Mucosa of descending colon (tissue), 3 donors: ENCODE data around the gene DPP10. TPM values are rescaled to one million over a fixed set of nuclear protein-coding genes. Genes with fewer than 3 reads are reported as not detected.

Experiments
- ATAC-seq: fragments of 200-7000 bp; cut with Tn5 transposase; one replicate; pipeline ENCODE4 v1.9.1; 2020; ENCODE audit warnings: mild to moderate bottlenecking, moderate library complexity
- DNase-seq, 3 donors: peaks; one replicate each; pipeline ENCODE4 v3.0.0-alpha.2; 2020
- H3K36me3 ChIP-seq: fragments of 200-600 bp; one replicate; pipeline ENCODE4 v1.8.0; 2021; ENCODE audit warnings: low read depth, mild to moderate bottlenecking
- H3K4me1 ChIP-seq: fragments of 200-600 bp; one replicate; pipeline ENCODE4 v1.8.0; 2021; ENCODE audit warnings: low read depth, mild to moderate bottlenecking
- H3K4me3 ChIP-seq: fragments of 200-600 bp; one replicate; pipeline ENCODE4 v1.8.0; 2021; ENCODE audit warnings: mild to moderate bottlenecking
- H3K9me3 ChIP-seq: fragments of 200-600 bp; one replicate; pipeline ENCODE4 v1.8.0; 2021; ENCODE audit warnings: mild to moderate bottlenecking
- intact Hi-C, 2 donors: fragments of 100-400 bp; cut with DNase I in 1 of 2; cut with micrococcal nuclease in 1 of 2; formaldehyde crosslinking; loops; one replicate each; pipeline versions ENCODE4 v1.11.0 to v1.11.1; 2022; cut with DNase I, micrococcal nuclease
- total RNA-seq, 3 donors: library from RNA; stranded (reverse); fragmentation: NEBNext Ultra II Directional in 2 of 3; extraction: Animal tissue kit (Norgen Biotek cat#: 25700) in 2 of 3; gene quantifications; one replicate each; pipeline versions ENCODE4 v1.2.1 to v1.2.4, GENCODE V29; 2021 to 2023
- TF ChIP-seq, protein P1 (sequence below): fragments of 200-600 bp; IDR thresholded peaks from one replicate; pipeline ENCODE4 v1.8.0; 2022; ENCODE audit warnings: antibody characterized with exemption, mild to moderate bottlenecking
- donor health status: DM: no; HTN: no; CAD: no; lungs with moderate emphysema.
- donor health status: DM: no; HTN: no; CAD: no.
- donor health status: DM: no; HTN: yes; CAD: no.

Gene DPP10
- total RNA-seq, 3 donors from 2014 or later = 6.3 to 12.2 (median 6.9) TPM

DNA sequence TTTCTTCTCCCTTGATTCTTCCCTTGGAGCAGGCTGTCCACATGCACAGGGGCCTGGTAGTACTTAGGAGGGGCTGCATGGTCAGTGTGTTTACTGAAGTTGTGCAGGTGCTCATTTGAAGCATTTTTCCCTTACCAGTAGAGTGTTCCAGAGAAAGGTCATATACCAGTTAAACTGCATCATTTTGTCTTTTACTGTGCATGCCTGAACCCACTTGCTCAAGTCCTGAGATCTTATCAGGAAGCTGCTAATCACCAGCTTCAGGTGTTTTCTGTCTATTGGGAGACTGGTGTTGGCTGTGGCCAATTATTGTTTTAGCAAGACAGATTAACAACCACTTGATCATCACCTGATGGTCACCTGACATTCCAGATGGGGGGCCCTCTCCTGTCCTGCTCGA is 676.6 kb downstream of the DPP10 start:
- no peak for DNase-seq
- TF ChIP-seq, protein P1, sequence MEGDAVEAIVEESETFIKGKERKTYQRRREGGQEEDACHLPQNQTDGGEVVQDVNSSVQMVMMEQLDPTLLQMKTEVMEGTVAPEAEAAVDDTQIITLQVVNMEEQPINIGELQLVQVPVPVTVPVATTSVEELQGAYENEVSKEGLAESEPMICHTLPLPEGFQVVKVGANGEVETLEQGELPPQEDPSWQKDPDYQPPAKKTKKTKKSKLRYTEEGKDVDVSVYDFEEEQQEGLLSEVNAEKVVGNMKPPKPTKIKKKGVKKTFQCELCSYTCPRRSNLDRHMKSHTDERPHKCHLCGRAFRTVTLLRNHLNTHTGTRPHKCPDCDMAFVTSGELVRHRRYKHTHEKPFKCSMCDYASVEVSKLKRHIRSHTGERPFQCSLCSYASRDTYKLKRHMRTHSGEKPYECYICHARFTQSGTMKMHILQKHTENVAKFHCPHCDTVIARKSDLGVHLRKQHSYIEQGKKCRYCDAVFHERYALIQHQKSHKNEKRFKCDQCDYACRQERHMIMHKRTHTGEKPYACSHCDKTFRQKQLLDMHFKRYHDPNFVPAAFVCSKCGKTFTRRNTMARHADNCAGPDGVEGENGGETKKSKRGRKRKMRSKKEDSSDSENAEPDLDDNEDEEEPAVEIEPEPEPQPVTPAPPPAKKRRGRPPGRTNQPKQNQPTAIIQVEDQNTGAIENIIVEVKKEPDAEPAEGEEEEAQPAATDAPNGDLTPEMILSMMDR = no peak
- no peak for ATAC-seq
- no peaks in the 10 kb centered on the region for H3K36me3 ChIP-seq
- H3K4me1 ChIP-seq = no peaks in the 10 kb centered on the region
- no peaks in the 10 kb centered on the region for H3K9me3 ChIP-seq
- intact Hi-C loops = no loop called here
- H3K4me3 ChIP-seq = no peak overlapping the region

DNA sequence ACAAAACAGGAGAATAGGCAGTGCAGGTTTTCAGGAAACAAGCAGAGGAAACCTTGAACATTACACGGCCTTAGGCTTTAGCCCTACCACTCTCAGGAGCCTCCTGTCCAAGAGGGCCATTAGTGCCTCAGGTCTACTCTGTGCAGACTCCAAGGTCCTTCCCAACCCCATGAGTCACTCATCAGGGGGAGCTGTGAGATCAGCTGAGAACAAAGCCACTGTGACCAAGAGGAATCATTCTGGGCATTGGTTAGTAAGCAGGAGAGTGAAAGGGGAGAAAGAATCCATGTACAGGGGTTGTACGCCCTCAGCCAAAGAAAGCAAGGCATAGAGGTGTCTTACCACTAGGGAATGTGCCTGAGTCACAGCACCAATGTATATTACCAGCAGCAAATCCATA is 680.3 kb downstream of the DPP10 start:
- ATAC-seq = peak; percentile 57
- TF ChIP-seq, protein P1 = no peak
- no peak overlapping the region for H3K4me3 ChIP-seq
- intact Hi-C loops = no loop called here
- H3K4me1 ChIP-seq = no peaks in the 10 kb centered on the region
- no peaks in the 10 kb centered on the region for H3K36me3 ChIP-seq
- no peak for DNase-seq
- H3K9me3 ChIP-seq = no peaks in the 10 kb centered on the region

DNA sequence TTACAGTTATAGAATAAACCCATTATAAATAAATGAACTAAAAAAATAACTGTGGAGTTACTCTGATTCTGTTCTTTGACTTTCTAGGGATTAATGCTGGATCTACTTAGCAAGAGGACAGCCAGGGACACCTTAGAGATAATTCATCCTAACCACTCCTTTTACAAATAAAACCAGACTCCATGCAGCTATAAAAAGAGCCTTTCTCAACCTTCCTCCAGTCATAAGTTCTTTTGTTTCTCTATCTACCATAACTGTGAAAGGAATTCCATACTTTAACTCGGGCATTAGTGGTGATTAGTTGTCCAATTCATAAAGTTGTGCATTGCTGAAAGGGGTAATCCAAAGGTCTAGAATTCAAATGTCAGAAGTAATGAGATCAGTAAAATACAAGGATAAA is 682.4 kb downstream of the DPP10 start:
- DNase-seq = no peak
- TF ChIP-seq, protein P1 = no peak
- Histone ChIP-seq H3K9me3 (no peaks in the 10 kb centered on the region), H3K4me3 (no peak overlapping the region), H3K4me1 (no peaks in the 10 kb centered on the region), H3K36me3 (no peaks in the 10 kb centered on the region)
- ATAC-seq = peak; percentile 27
- intact Hi-C loops = no loop called here

DNA sequence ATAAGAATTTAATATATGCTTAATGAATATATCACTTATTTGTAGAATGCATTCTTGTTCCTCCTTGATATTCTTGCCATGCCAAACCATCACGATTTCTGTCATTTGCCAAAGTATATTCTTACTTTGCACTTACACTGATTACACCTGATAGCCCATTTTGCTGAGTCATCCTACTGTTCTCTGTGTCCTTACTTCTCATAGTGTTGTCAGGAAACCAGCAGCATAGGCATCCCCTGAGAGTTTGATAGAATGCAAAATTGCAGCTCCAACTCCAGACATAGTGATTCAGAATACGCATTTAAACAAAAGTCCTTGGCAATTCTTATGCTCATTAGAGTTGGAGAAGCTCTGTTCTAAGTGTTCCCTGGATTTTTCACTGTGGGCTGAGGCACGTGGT is 687.1 kb downstream of the DPP10 start:
- H3K9me3 ChIP-seq = no peaks in the 10 kb centered on the region
- no peak for ATAC-seq
- intact Hi-C loops = no loop called here
- TF ChIP-seq, protein P1 = no peak
- no peak for DNase-seq
- no peaks in the 10 kb centered on the region for H3K36me3 ChIP-seq
- H3K4me3 ChIP-seq = no peak overlapping the region
- H3K4me1 ChIP-seq = no peaks in the 10 kb centered on the region

DNA sequence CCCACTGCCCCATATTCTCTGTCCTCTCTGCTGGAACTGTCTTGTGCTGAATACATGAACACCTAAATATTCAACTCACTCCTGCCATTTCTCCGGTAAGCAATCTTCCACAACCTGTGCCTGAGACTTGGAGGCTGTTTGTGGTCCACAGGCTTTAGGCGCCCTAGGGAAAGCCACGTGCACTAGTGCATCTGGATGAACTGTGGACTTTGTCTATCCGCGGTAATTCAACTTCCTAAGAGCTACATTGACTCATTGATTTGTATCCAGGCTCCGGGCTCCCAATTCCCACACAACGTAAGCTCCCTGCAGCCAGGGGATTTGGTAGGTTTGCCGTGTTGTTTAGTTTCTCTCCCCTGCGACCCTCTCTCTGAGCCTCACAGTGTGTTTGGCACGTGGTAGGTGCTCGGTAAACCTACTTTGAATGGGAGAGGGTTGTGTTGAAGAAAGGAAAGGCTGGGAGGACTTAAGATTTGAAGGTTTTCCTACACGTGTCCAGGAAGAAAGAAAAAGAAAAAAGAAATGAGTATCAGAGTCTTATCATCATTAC is 718.2 kb downstream of the DPP10 start:
- TF ChIP-seq, protein P1 = no peak
- intact Hi-C loops = no loop called here
- no peaks in the 10 kb centered on the region for H3K36me3 ChIP-seq
- H3K9me3 ChIP-seq = no peaks in the 10 kb centered on the region
- ATAC-seq = peak; percentile 66
- peak in 2 of 3 donors; percentile 39 to 45 for DNase-seq
- peaks cover 7% of the 10 kb centered on the region for H3K4me1 ChIP-seq
- peak overlapping the region; percentile 40 for H3K4me3 ChIP-seq
